CD4-positive, alpha-beta memory T cell (primary cell): ENCODE results near the gene SYVN1. TPM values are rescaled to one million over a fixed set of nuclear protein-coding genes. Genes with fewer than 3 reads are reported as not detected.
"Not testable (repeated sequence)": the region's sequence is repeated elsewhere in the genome, so short reads cannot be mapped to it uniquely, and the experiment has no call there.

Experiments
- CTCF ChIA-PET: fragments of 350-600 bp; sonication (Branson Sonifier 250); formaldehyde crosslinking; loops from one replicate; lab custom pipeline; 2021; ENCODE audit warnings: inconsistent platforms; ENCODE audit not compliant: partially characterized antibody; lab: Charles Lee
- POLR2A ChIA-PET: fragments of 350-600 bp; sonication (Branson Sonifier 250); formaldehyde crosslinking; loops from one replicate; lab custom pipeline; 2021; ENCODE audit not compliant: partially characterized antibody; lab: Charles Lee
- DNase-seq, 5 donors: peaks; one replicate each; pipeline versions ENCODE4 v3.0.0 to v3.0.0-alpha.2; 2020 to 2022; ENCODE audit warnings: mixed read lengths in 1 of 5
- H3K27ac ChIP-seq: one replicate; pipeline ENCODE4 v1.7.0; 2013; ENCODE audit warnings: low read depth, low read length
- H3K27me3 ChIP-seq: 2 replicates; pipeline ENCODE4 v1.7.0; 2013; ENCODE audit warnings: mild to moderate bottlenecking, low read length, moderate library complexity; ENCODE audit not compliant: insufficient read depth
- H3K36me3 ChIP-seq: 2 replicates; pipeline ENCODE4 v1.7.0; 2013; ENCODE audit warnings: mild to moderate bottlenecking, low read length, moderate library complexity; ENCODE audit not compliant: insufficient read depth
- H3K4me1 ChIP-seq: 2 replicates; pipeline ENCODE4 v1.7.0; 2013; ENCODE audit warnings: mild to moderate bottlenecking, low read length, moderate library complexity; ENCODE audit not compliant: insufficient read depth
- H3K4me3 ChIP-seq, 2 donors: one replicate each; pipeline ENCODE4 v1.7.0; 2013; ENCODE audit warnings: low read length in 2 of 2, mild to moderate bottlenecking in 1 of 2
- H3K9me3 ChIP-seq, 2 donors: one replicate each; pipeline ENCODE4 v1.7.0; 2013; ENCODE audit warnings: low read length in 2 of 2, control low read depth in 1 of 2; ENCODE audit not compliant: control insufficient read depth in 1 of 2
- H3K27ac Mint-ChIP-seq, 7 donors: one replicate each; pipeline ENCODE4 v1.8.0; 2020 to 2021; ENCODE audit warnings: mixed read lengths in 7 of 7, mild to moderate bottlenecking in 6 of 7, inconsistent platforms in 3 of 7, moderate library complexity in 3 of 7
- H3K27me3 Mint-ChIP-seq, 2 donors: one replicate each; pipeline ENCODE4 v1.8.0; 2020 to 2021; ENCODE audit warnings: mixed read lengths in 2 of 2
- H3K36me3 Mint-ChIP-seq, 2 donors: one replicate each; pipeline ENCODE4 v1.8.0; 2020 to 2021; ENCODE audit warnings: mixed read lengths in 2 of 2, inconsistent platforms in 1 of 2, mild to moderate bottlenecking in 1 of 2
- H3K4me1 Mint-ChIP-seq, 4 donors: one replicate each; pipeline ENCODE4 v1.8.0; 2020 to 2021; ENCODE audit warnings: mixed read lengths in 4 of 4, mild to moderate bottlenecking in 1 of 4
- H3K4me3 Mint-ChIP-seq, 8 donors: one replicate each; pipeline ENCODE4 v1.8.0; 2020 to 2021; ENCODE audit warnings: mixed read lengths in 8 of 8, mild to moderate bottlenecking in 7 of 8, moderate library complexity in 6 of 8, inconsistent platforms in 3 of 8
- H3K9me3 Mint-ChIP-seq, 8 donors: one replicate each; pipeline ENCODE4 v1.8.0; 2020 to 2021; ENCODE audit warnings: mixed read lengths in 8 of 8, mild to moderate bottlenecking in 5 of 8, inconsistent platforms in 3 of 8, moderate library complexity in 1 of 8
- intact Hi-C: fragments of 100-400 bp; cut with micrococcal nuclease; formaldehyde crosslinking; loops from one replicate; pipeline ENCODE4 v1.15.1; 2023
- polyA plus RNA-seq, 2 donors: library from polyadenylated mRNA; unstranded; fragments of 300-500 nt; fragmentation: Illumina TruSeq; gene quantifications; one replicate each; pipeline ENCODE4 v1.2.3, GENCODE V29; 2021
- total RNA-seq, 2 experiments: library from RNA; stranded (reverse); gene quantifications; one replicate each; pipeline ENCODE4 v1.2.3, GENCODE V29; 2021

The SYVN1 gene
- total and polyA plus RNA-seq, 4 experiments from 2014 or later = 2.8 to 76.5 (median 45.5) TPM

- H3K36me3 ChIP-seq, H3K4me1 ChIP-seq, H3K9me3 Mint-ChIP-seq, H3K27me3 ChIP-seq, H3K27ac Mint-ChIP-seq, H3K4me3 ChIP-seq, POLR2A ChIA-PET, H3K9me3 ChIP-seq, DNase-seq, H3K27me3 Mint-ChIP-seq, CTCF ChIA-PET, H3K36me3 Mint-ChIP-seq, intact Hi-C loops, H3K4me3 Mint-ChIP-seq, H3K27ac ChIP-seq, H3K4me1 Mint-ChIP-seq: not testable (repeated sequence)
These were observed 40.3 kb upstream of the SYVN1 start for GRCh38 chr11:65174571-65175010.

DNA sequence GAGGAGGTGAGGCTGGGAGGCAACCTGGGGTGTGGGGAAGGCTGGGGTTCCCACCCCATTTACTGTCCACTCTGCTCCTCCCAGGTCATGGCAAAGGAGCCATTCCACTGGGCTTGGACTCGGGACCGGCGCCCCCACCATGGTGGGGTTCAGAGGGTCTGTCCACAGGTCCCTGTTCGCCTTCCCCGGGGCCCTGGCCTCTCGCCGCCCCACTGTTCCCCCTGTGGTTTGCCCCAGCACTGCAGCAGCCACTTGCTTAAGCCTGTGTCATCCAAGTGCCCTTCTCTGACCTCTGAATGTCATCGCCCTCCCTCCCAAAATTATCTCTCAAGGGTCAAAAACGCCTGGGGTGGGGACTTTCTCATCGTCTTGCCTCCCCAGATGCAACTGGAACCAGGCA is 38.3 kb upstream of the SYVN1 start:
- DNase-seq = no peak
- intact Hi-C loops = no loop called here
- POLR2A ChIA-PET = interaction anchor here (0.6 to 0.7 kb wide), 2 partner anchors 19 to 803 kb away, joined by 3 read pairs; no protein-coding TSS in a partner anchor
- Mint-ChIP-seq H3K27me3 (no peaks in the 10 kb centered on the region), H3K4me3 (no peak overlapping the region), H3K27ac (no peak overlapping the region), H3K36me3 (no peaks in the 10 kb centered on the region), H3K4me1 (no peaks in the 10 kb centered on the region), H3K9me3 (no peaks in the 10 kb centered on the region)
- Histone ChIP-seq H3K4me1 (no peaks in the 10 kb centered on the region), H3K36me3 (no peaks in the 10 kb centered on the region), H3K9me3 (no peaks in the 10 kb centered on the region), H3K4me3 (no peak overlapping the region), H3K27me3 (no peaks in the 10 kb centered on the region), H3K27ac (no peak overlapping the region)
- CTCF ChIA-PET = no interaction called here

GRCh38 chr11:65170058-65170534 is 35.8 kb upstream of the SYVN1 start, which contains the start of gene SPDYC:
SPDYC (plus strand) TSS chr11:65170233; CDS start chr11:65171358, 1,125 bp downstream.
- Histone ChIP-seq H3K27me3 (no peaks in the 10 kb centered on the region), H3K27ac (no peak within 1 kb of the TSS), H3K4me3 (no peak within 1 kb of the TSS), H3K4me1 (no peaks in the 10 kb centered on the region), H3K36me3 (no peaks in the 10 kb centered on the region), H3K9me3 (no peaks in the 10 kb centered on the region)
- no peaks in the 10 kb centered on the region for H3K4me1 Mint-ChIP-seq
- H3K27ac Mint-ChIP-seq = peak within 1 kb of the TSS in 5 of 7 donors; percentile 48 to 84 (median 70)
- no peaks in the 10 kb centered on the region for H3K9me3 Mint-ChIP-seq
- POLR2A ChIA-PET = interaction anchor here (0.7 kb wide), 1 partner anchor 48 kb away, joined by 3 read pairs; the partner anchor contains the start of genes FAU and MRPL49
- H3K36me3 Mint-ChIP-seq = no peaks in the 10 kb centered on the region
- CTCF ChIA-PET = interaction anchor here (1.4 kb wide), 1 partner anchor 12 kb away, joined by 3 read pairs; the partner anchor contains the start of gene CAPN1
- no peaks in the 10 kb centered on the region for H3K27me3 Mint-ChIP-seq
- DNase-seq = no peak
- no peak within 1 kb of the TSS for H3K4me3 Mint-ChIP-seq
- intact Hi-C loops = no loop called here

DNA sequence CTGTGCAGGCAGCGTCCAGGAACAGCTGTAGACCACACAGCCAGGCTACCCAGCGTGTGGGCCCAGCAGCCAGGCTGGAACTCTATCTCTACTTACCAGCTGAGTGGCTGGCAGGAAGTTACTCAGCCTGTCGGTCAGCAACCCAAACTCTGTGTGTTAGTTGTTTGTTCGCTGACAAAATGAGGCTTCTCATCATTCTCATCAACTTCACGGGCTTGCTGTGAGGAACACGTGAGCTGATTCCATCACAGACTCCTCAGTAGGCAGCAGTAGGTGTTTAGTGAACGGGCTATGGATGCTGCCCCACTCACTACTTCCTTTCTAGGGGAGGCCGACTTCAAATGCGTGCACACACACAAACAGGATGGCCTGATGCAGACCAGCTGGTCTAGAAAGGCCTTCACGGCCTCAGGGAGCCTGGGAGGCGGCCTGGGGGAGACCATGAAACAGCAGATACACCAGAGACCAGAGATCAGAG is 34.9 kb upstream of the SYVN1 start:
- CTCF ChIA-PET = interaction anchor here (1.4 kb wide), 1 partner anchor 13 kb away, joined by 3 read pairs; the partner anchor contains the start of gene CAPN1
- no peaks in the 10 kb centered on the region for H3K27me3 Mint-ChIP-seq
- H3K36me3 Mint-ChIP-seq = no peaks in the 10 kb centered on the region
- no peak for DNase-seq
- no peaks in the 10 kb centered on the region for H3K9me3 Mint-ChIP-seq
- intact Hi-C loops = no loop called here
- POLR2A ChIA-PET = interaction anchor here (0.7 kb wide), 1 partner anchor 47 kb away, joined by 3 read pairs; the partner anchor contains the start of genes FAU and MRPL49
- Histone ChIP-seq H3K9me3 (no peaks in the 10 kb centered on the region), H3K27ac (no peak overlapping the region), H3K4me1 (no peaks in the 10 kb centered on the region), H3K27me3 (no peaks in the 10 kb centered on the region), H3K4me3 (no peak overlapping the region), H3K36me3 (no peaks in the 10 kb centered on the region)
- peak overlapping the region in 4 of 7 donors; percentile 68 to 84 (median 76) for H3K27ac Mint-ChIP-seq
- H3K4me3 Mint-ChIP-seq = no peak overlapping the region
- no peaks in the 10 kb centered on the region for H3K4me1 Mint-ChIP-seq

DNA sequence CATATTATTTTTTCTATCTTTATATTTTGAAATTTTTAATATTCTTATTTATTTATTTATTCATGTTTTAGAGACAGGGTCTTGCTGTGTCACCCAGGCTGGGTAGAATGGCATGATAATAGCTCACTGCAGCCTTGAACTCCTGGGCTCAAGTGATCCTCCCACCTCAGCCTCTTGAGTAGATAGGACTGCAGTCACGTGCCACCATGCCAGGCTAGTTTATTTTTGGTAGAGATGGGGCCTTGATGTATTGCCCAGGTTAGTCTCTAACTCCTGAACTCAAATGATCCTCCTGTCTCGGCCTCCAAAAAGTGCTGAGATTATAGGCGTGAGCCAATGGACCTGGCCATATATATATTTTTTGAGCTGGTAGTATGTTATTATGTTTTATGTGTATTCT is 33.3 kb upstream of the SYVN1 start:
- CTCF ChIA-PET = no interaction called here
- H3K27me3 Mint-ChIP-seq = no peaks in the 10 kb centered on the region
- DNase-seq = no peak
- Histone ChIP-seq H3K4me3 (no peak overlapping the region), H3K36me3 (no peaks in the 10 kb centered on the region), H3K9me3 (no peaks in the 10 kb centered on the region), H3K27ac (no peak overlapping the region), H3K4me1 (no peaks in the 10 kb centered on the region), H3K27me3 (no peaks in the 10 kb centered on the region)
- POLR2A ChIA-PET = no interaction called here
- no peaks in the 10 kb centered on the region for H3K9me3 Mint-ChIP-seq
- H3K27ac Mint-ChIP-seq = no peak overlapping the region
- no peaks in the 10 kb centered on the region for H3K4me1 Mint-ChIP-seq
- no peaks in the 10 kb centered on the region for H3K36me3 Mint-ChIP-seq
- intact Hi-C loops = no loop called here
- H3K4me3 Mint-ChIP-seq = no peak overlapping the region

- Mint-ChIP-seq H3K27me3 (no peaks in the 10 kb centered on the region), H3K27ac (peak overlapping the region in 1 of 7 donors; percentile 61), H3K36me3 (no peaks in the 10 kb centered on the region), H3K4me1 (no peaks in the 10 kb centered on the region), H3K9me3 (no peaks in the 10 kb centered on the region), H3K4me3 (no peak overlapping the region)
- H3K9me3 ChIP-seq = no peaks in the 10 kb centered on the region
- no peaks in the 10 kb centered on the region for H3K27me3 ChIP-seq
- ChIA-PET POLR2A (no interaction called here), CTCF (no interaction called here)
- DNase-seq = no peak
- H3K27ac ChIP-seq = no peak overlapping the region
- no peak overlapping the region for H3K4me3 ChIP-seq
- intact Hi-C loops = no loop called here
- H3K36me3 ChIP-seq = no peaks in the 10 kb centered on the region
- no peaks in the 10 kb centered on the region for H3K4me1 ChIP-seq
These were observed 32.6 kb upstream of the SYVN1 start for GRCh38 chr11:65166893-65167292.

DNA sequence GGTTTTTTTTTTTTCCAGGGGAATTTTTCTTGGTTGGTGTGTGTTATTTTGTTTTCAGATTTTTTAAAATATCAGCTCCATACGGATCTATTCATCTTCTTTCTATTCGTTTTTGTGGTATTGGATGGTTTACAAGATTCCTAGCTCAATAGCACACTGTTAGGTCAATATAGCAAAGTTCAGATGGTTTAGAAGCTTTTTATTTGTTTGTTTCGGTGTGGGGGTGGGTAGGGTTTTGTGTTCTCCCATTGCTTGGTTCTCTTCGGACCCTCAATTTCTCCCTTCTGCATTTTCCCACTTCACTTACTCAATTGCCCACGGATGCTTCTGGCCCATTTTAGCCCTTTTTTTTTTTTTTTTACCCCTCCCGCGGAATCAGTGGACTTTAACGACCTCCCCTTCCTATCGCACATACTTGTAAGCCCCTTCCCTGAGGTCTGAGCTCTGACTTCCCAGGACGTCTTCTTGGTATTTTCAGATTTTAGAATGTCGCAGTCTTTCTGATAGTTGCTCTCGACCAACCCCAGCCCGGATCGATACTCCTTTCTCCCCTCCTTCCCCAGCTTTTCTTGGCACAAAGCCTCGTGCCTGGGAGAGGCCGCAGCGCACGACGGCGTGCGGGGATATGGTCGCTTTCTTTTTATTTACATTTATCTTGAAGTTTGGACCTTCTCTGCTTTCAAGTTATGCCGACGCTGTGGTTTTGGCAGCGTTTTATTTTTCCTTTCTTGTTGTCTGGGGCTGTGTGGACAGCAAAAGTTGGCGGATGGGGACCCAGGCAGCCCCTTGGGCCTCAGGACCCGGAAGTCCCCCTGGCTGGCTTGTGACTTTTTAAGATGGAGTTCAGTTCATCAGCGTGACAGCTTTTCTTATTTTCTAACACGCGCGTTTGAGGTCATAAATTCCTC is 31.3 kb upstream of the SYVN1 start:
- Mint-ChIP-seq H3K4me1 (no peaks in the 10 kb centered on the region), H3K27ac (no peak overlapping the region), H3K9me3 (no peaks in the 10 kb centered on the region), H3K4me3 (no peak overlapping the region), H3K36me3 (no peaks in the 10 kb centered on the region), H3K27me3 (no peaks in the 10 kb centered on the region)
- no peaks in the 10 kb centered on the region for H3K36me3 ChIP-seq
- H3K27me3 ChIP-seq = no peaks in the 10 kb centered on the region
- H3K9me3 ChIP-seq = no peaks in the 10 kb centered on the region
- no peak overlapping the region for H3K27ac ChIP-seq
- no peak overlapping the region for H3K4me3 ChIP-seq
- ChIA-PET CTCF (no interaction called here), POLR2A (no interaction called here)
- intact Hi-C loops = no loop called here
- H3K4me1 ChIP-seq = no peaks in the 10 kb centered on the region
- no peak for DNase-seq
